Stimulated activated CD4-positive, alpha-beta T cell treated with anti-CD3 and anti-CD28 coated beads, Interleukin-4, amount 100 ng/mL, for 1 hour (primary cell): ENCODE results near the gene POLR1C.
"Not testable (repeated sequence)": the region's sequence is repeated elsewhere in the genome, so short reads cannot be mapped to it uniquely, and the experiment has no call there.

Experiments
- DNase-seq: peaks from one replicate; pipeline ENCODE4 v3.0.0-alpha.2; 2020

The POLR1C gene

DNA sequence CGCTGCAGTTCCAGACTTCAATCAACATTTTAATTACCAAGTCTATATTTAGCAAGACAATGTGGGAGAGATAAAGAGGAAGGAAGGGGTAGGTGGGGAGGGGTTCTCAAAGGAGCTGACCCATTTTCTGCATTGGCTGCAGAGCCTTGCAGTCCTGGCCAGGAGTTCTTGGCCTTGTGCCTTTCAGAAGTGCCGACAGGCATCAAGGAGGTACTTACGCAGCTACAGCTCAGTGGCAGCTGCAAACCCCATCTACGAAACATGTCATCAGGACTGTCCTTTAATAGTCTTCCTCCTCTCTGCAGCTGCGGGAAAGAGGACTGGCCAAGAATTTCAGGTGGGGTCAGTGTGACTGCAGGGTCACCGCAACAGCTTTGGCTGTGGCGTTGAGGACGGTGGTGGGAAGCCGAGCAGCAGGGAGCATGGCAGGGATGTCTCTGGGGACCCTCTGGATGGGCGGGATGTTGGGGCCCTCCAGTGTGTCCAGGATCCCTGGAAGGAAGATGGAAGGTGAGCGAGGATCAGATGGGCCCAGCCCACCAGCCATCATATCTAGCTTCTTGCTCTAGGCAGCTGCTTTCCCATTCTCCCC lies 5.0 kb upstream of the POLR1C start:
- no peak for DNase-seq

- no peak for DNase-seq
Measured at GRCh38 chr6:43515808-43516207, 1.1 kb upstream of the POLR1C start.

DNA sequence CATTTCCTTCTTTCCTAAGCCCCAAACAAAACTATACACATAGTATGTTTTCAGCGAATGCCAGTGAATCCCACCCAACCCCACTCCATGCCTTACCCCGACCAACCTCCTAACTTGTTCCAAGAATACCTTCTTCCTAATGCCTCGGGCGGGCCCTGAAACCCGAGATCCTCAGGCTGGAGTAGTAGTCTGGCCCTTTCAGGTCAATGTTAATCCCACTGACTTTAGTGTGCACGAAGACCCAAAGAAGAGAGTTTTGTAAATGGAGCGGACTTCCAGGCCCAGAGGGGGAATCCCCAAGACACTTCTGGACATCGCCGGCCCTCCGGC lies 557 bp upstream of the POLR1C start:
- DNase-seq: no peak

DNA sequence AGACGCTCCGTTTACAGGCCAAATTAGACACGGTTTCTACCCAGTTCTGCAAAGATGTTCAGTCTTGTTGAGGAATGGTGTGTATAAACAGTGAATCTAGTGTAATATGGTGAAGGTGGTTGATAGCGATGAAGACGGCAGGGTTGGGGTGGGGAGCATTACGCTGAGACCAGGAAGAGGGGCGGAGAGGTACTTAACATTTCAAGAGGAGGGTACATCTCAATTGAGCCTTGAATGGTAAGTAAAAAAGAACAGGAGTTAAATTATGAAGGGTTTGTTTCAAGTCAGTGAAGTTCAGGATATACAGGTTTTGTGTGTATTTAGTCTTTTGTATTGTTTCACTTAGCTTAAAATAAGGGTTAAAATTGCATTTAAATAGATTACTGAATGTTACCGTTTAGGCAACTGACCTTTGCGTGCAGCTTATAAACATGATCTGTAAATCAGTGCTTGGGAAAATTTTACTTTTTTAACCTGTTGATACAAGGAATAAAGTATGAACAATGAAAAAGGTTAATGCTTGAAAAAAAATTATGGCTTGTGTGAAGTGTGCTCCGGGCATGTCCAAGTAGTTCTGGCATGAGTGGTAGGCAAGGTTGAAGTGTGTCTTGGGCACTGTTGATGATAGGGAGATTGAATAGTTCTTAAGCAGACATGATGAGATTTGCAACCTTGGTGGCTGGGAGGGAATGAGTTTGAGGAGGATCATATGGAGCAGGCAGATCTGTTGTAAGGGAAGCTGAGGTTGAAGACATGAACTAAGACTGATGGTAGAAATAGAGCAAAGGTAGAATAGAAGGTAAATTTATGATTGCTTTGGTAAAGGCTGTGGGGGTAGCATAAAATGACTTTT lies 842 bp downstream of the POLR1C start:
- no peak for DNase-seq

GRCh38 chr6:43520097-43520496 lies 3.2 kb downstream of the POLR1C start:
- DNase-seq: no peak

GRCh38 chr6:43521836-43522235 lies 4.9 kb downstream of the POLR1C start:
- DNase-seq: no peak

DNA sequence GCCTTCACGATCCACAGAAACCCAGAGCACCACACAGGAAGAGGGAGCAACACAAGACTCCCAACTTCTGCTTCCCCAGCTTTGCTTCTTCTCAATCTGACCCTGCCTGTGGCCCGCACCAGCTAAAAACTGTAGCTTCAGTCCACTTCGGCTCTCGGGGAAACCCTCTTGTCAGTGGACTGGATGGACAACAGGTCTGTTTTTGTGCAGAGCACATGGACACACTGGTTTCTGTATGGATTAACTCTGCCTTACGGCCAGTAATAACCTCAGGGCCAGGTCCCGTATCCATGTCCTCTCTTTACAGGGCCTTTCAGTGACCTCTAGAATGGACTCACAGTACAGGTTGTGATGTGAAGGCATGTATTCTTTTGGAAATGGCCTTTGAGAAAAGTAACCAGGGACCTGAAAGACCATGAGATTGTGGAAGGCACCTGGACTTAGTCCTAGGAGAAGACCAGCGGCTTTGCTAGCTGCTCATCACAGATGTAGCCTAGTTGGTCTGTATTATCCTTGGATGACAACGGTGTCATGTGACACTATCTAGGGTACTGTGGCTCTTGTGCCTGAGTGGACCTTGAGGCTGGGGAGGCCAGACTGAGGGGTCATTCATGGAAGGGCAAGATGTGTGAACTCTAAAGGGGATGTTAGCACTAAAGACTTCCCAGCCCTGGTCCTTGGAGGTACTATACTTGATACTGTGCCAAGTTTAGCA lies 5.8 kb downstream of the POLR1C start:
- no peak for DNase-seq

GRCh38 chr6:43523284-43523683 lies 6.4 kb downstream of the POLR1C start:
- no peak for DNase-seq

- no peak for DNase-seq
Measured at GRCh38 chr6:43524483-43524961, 7.6 kb downstream of the POLR1C start.

- DNase-seq: no peak
Measured at GRCh38 chr6:43532201-43532600, 15.3 kb downstream of the POLR1C start.

DNA sequence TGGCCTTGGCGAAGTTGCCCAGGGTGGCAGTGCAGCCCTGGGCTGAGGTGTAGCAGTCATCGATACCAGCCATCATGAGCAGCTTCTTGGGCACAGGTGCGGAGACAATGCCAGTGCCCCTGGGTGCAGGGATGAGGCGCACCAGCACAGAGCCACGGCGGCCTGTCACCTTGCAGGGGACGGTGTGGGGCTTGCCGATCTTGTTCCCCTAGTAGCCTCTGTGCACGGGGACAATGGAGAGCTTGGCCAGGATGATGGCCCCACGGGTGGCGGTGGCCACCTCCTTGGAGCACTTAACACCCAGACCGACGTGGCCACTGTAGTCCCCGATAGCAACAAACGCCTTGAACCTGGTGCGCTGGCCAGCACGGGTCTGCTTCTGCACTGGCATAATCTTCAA lies 22.1 kb downstream of the POLR1C start:
- not testable (repeated sequence) for DNase-seq

GRCh38 chr6:43539409-43539808 lies 22.5 kb downstream of the POLR1C start:
- DNase-seq: not testable (repeated sequence)

GRCh38 chr6:43540507-43540906 lies 23.6 kb downstream of the POLR1C start:
- no peak for DNase-seq

GRCh38 chr6:43541774-43542471 lies 25.0 kb downstream of the POLR1C start:
- no peak for DNase-seq

DNA sequence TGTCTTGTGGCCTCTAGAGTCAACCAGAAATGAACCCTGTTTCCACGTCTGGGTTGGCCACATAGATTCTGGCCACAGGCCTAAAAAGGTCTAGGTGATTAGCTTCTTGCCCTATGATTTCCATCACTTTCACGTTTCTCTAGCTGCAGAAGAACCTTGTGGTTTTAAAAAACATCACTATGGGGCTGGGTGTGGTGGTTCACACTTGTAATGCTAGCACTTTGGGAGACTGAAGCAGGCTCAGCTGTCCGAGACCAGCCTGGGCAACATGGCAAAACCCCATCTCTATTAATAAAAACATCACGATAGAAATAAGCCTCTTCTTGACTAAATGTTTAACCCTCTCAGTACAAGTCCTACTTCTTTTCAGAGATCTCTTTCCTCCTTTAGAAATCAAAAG lies 27.6 kb downstream of the POLR1C start:
- DNase-seq: no peak

GRCh38 chr6:43547222-43547621 lies 30.3 kb downstream of the POLR1C start:
- DNase-seq: no peak

- not testable (repeated sequence) for DNase-seq
Measured at GRCh38 chr6:43557620-43558019, 40.7 kb downstream of the POLR1C start.

- no peak for DNase-seq
Measured at GRCh38 chr6:43559328-43559727, 42.4 kb downstream of the POLR1C start.

- no peak for DNase-seq
Measured at GRCh38 chr6:43570876-43571441, 54.1 kb downstream of the POLR1C start.
